ENCODE data around the gene NOLC1. TPM values are rescaled to one million over a fixed set of nuclear protein-coding genes. Genes with fewer than 3 reads are reported as not detected.

NOLC1 gene
- total and polyA plus RNA-seq, 11 donors = 10.1 to 67.5 (median 29.0) TPM

DNA sequence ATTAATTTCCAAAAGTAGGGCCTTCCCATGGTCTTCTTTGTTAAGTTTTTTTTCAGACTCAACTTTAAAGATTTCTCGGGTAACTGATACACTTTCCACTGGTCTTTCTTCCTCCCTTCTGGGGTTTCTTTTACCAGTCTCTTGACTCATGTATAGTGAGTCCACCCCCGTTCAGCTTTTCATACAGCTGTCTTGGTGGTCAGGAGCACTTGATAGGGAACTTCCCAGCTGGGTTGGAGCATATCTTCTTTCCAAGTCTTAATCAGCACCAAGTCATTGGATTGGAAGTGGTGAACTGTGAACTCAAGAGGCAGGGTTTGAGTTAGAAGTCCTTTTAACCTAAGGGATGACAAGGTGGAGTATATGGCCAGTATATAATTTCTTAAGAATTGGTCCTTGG is 44.7 kb downstream of the NOLC1 start:
- DNase-seq (no peak), ATAC-seq (no peak)
- Histone ChIP-seq H3K4me3 (no peak overlapping the region), H3K27ac (no peak overlapping the region), H3K27me3 (no peaks in the 10 kb centered on the region), H3K9me3 (peaks cover 0 to under 1% (median 0%) of the 10 kb centered on the region in 12 donors), H3K4me1 (no peaks in the 10 kb centered on the region), H3K36me3 (no peaks in the 10 kb centered on the region)
- WGBS, 4 donors = 66 to 86% (median 72%) methylated on average over 2 of the region's 2 CpGs
- intact Hi-C loops (cut with DNase I) = no loop called here
- no peak for TF ChIP-seq POLR2A (IDR thresholded peaks at IDR 0.05)

DNA sequence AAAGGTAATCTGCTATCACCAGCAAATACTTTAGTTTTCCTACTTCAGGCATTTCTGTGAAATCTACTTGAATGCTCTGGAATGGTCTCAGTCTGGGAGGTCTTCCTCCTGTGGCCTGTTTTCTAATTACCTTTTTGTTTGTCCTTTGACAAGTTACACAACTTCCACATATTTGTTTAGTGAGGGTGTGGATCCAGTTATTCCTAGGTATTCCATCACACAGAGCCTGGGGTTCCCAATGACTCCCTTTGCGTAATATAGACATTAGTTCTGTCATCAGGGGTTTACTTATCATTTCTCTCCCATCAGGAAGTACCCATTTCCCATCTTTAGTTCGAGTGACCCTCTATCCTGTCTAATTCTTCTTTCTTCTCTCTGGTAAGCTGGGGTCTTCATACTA is 45.8 kb downstream of the NOLC1 start:
- H3K4me1 ChIP-seq = no peaks in the 10 kb centered on the region
- H3K9me3 ChIP-seq = no peaks in the 10 kb centered on the region
- DNase-seq (no peak), ATAC-seq (no peak)
- no peaks in the 10 kb centered on the region for H3K27me3 ChIP-seq
- no peak overlapping the region for H3K4me3 ChIP-seq
- intact Hi-C loops (cut with DNase I) = no loop called here
- TF ChIP-seq, protein P1, sequence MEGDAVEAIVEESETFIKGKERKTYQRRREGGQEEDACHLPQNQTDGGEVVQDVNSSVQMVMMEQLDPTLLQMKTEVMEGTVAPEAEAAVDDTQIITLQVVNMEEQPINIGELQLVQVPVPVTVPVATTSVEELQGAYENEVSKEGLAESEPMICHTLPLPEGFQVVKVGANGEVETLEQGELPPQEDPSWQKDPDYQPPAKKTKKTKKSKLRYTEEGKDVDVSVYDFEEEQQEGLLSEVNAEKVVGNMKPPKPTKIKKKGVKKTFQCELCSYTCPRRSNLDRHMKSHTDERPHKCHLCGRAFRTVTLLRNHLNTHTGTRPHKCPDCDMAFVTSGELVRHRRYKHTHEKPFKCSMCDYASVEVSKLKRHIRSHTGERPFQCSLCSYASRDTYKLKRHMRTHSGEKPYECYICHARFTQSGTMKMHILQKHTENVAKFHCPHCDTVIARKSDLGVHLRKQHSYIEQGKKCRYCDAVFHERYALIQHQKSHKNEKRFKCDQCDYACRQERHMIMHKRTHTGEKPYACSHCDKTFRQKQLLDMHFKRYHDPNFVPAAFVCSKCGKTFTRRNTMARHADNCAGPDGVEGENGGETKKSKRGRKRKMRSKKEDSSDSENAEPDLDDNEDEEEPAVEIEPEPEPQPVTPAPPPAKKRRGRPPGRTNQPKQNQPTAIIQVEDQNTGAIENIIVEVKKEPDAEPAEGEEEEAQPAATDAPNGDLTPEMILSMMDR (IDR thresholded peaks at IDR 0.05) = no peak
- no peak for TF ChIP-seq POLR2A (IDR thresholded peaks at IDR 0.05)
- H3K27ac ChIP-seq = no peak overlapping the region
- H3K36me3 ChIP-seq = no peaks in the 10 kb centered on the region
- WGBS, 4 donors = 69 to 72% (median 70%) methylated on average over 2 of the region's 2 CpGs

DNA sequence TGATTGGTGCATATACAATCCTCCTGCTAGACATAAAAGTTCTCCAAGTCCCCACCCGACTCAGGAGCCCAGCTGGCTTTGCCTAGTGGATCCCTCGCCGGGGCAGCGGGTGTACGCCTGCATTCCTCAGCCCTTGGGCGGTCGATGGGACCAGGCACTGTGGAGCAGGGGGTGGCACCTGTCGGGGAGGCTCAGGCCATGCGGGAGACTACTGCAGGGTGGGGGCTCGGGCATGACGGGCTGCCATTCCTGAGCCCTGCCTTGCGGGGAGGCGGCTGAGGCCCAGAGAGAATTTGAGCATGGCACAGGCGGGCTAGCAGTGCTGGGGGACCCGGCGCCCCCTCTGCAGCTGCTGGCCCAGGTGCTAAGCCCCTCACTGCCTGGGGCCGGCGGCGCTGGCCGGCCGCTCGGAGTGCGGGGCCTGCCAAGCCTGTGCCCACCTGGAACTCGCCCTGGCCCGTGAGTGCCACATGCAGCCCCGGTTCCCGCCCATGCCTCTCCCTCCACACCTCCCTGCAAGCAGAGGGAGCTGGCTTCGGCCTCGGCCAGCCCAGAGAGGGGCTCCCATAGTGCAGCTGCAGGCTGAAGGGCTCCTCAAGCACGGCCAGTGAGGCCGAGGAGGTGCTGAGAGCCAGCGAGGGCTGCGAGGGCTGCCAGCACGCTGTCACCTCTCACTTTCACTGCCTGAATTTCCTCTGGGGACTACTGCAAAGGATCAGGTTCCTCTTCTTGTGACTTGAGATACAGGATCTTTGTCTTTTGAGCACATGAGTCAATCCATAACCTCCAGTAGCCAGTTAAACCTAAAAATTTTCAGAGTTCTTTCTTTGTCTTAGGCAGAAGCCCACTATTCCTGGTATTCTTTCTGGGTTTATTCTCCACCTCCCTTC is 48.8 kb downstream of the NOLC1 start:
- intact Hi-C loops (cut with DNase I) = no loop called here
- no peak for TF ChIP-seq POLR2A (IDR thresholded peaks at IDR 0.05)
- TF ChIP-seq, protein P1 (IDR thresholded peaks at IDR 0.05) = no peak
- no peak for DNase-seq
- 83 to 90% (median 87%) methylated on average over 18 to 34 of the region's 34 CpGs for WGBS, 4 donors
- H3K27me3 ChIP-seq = no peaks in the 10 kb centered on the region
- H3K4me1 ChIP-seq = no peaks in the 10 kb centered on the region
- peak in 1 of 4 donors; percentile 31 for ATAC-seq
- no peak overlapping the region for H3K27ac ChIP-seq
- no peak overlapping the region for H3K4me3 ChIP-seq
- peaks cover 0 to 15% (median 3%) of the 10 kb centered on the region in 12 donors for H3K9me3 ChIP-seq
- H3K36me3 ChIP-seq = no peaks in the 10 kb centered on the region

DNA sequence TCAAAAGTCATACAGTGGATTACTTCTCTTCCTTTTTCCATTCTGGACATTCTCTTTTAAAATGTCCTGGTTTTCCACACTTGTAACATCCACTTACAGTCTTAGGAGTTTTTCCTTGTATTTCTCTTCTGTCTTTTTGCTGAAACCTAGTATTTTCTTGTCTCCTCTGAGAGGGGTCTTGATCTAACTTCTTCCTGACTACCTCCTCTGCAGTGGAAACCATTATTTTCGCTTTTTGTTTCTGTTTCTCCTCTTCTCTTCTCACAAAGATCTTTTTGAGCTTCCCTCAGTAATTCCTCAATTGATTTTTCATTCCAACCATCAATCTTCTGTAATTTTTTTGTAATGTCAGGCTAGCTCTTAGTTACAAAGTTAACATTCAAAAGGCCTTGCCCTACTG is 50.2 kb downstream of the NOLC1 start:
- no peak for TF ChIP-seq POLR2A (IDR thresholded peaks at IDR 0.05)
- TF ChIP-seq, protein P1 (IDR thresholded peaks at IDR 0.05) = no peak
- H3K36me3 ChIP-seq = no peaks in the 10 kb centered on the region
- no peak for DNase-seq

More for the DNA sequence above, 50.2 kb downstream of the NOLC1 start:
- Histone ChIP-seq H3K4me3 (no peak overlapping the region), H3K27me3 (no peaks in the 10 kb centered on the region), H3K9me3 (peaks cover 0 to 15% (median 3%) of the 10 kb centered on the region in 12 donors), H3K4me1 (no peaks in the 10 kb centered on the region), H3K27ac (no peak overlapping the region)
- no peak for ATAC-seq
- 54 to 77% (median 71%) methylated on average over 1 of the region's 1 CpG for WGBS, 4 donors
- intact Hi-C loops (cut with DNase I) = no loop called here

All from heart left ventricle (tissue), 16 donors.